Measurements from ENCODE around the gene KMT5B. TPM values are rescaled to one million over a fixed set of nuclear protein-coding genes. Genes with fewer than 3 reads are reported as not detected.
A peak's percentile ranks its signal among the peaks of the same experiment; 100 is the strongest.

KMT5B gene
- total and polyA plus RNA-seq, 2 of the 13 experiments (the other 11 are each of a cell fraction or from before 2014, with no cell fraction given): 17.6 to 23.7 TPM

- WGBS (ENCODE audit: low lambda C conversion rate): 98% methylated on average over 2 of the region's 2 CpGs
- FAIRE-seq: no peak
These were observed 33.2 kb downstream of the KMT5B start for GRCh38 chr11:68179847-68180246.

More at GRCh38 chr11:68179847-68180246, 33.2 kb downstream of the KMT5B start:
- no peaks in the 10 kb centered on the region for H3K27me3 ChIP-seq (ENCODE audit: control insufficient read depth in 1 of 2, insufficient read depth in 2 of 2, low read length in 2 of 2)
- intact Hi-C loops (cut with micrococcal nuclease; ENCODE audit: unreplicated experiment): no loop called here
- POLR2A ChIA-PET: no interaction called here
- TF ChIP-seq MAFF (IDR thresholded peaks at IDR 0.05; ENCODE audit: low read depth, low read length): peak; percentile 91
- no peak for TF ChIP-seq CREBL2 (CRISPR knock-in tag; IDR thresholded peaks at IDR 0.05; ENCODE audit: borderline replicate concordance)
- no peak for TF ChIP-seq MZF1 (CRISPR knock-in tag; IDR thresholded peaks at IDR 0.05; ENCODE audit: borderline replicate concordance)
- TF ChIP-seq MAFK (conservative IDR thresholded peaks at IDR 0.05 in 1 of 2, IDR thresholded peaks at IDR 0.05 in 1 of 2; ENCODE audit: low read length in 2 of 2): peak; percentile 84 to 94
- TF ChIP-seq ARID3A (IDR thresholded peaks at IDR 0.05; ENCODE audit: low read depth, low read length): no peak
- TF ChIP-seq FUBP1 (CRISPR knock-in tag; IDR thresholded peaks at IDR 0.05; ENCODE audit: borderline replicate concordance): no peak
- TF ChIP-seq HHEX (CRISPR knock-in tag; IDR thresholded peaks at IDR 0.05): no peak
- TF ChIP-seq ATF4 (CRISPR knock-in tag; IDR thresholded peaks at IDR 0.05): no peak
- H2AFZ ChIP-seq (ENCODE audit: low read length): no peak overlapping the region
- peaks cover 1% of the 10 kb centered on the region for H3K79me2 ChIP-seq (ENCODE audit: insufficient read depth, low read length)
- in situ Hi-C loops (cut with HindIII; ENCODE audit: extremely low pct_ligation_motif_present, low pct_unique_long_range_greater_than_20kb): no loop called here
- H3K36me3 ChIP-seq (replicated peaks in 1 of 2; ENCODE audit: control insufficient read depth in 1 of 2, insufficient read depth in 2 of 2, low read length in 2 of 2): peaks cover 10 to 45% of the 10 kb centered on the region in 2 experiments
- BruUV-seq (replicated peaks): no TSS peak
- DNase-seq (ENCODE audit: low spot score): no peak
- no peaks in the 10 kb centered on the region for H3K4me1 ChIP-seq (ENCODE audit: insufficient read depth, low read length)
- no peaks in the 10 kb centered on the region for H4K20me1 ChIP-seq (ENCODE audit: insufficient read depth, low read length)
- no peaks in the 10 kb centered on the region for H3K9me3 ChIP-seq (ENCODE audit: low read length)
- ATAC-seq: no peak
- no peak overlapping the region for H3K27ac ChIP-seq (ENCODE audit: extremely low read length, insufficient read depth, low read length)
- no peak overlapping the region for H3K9ac ChIP-seq (ENCODE audit: insufficient read depth, low read depth, low read length)
- CTCF ChIA-PET (ENCODE audit: low intra/inter-chr PET ratio, low total read pairs): no interaction called here
- H3K4me3 ChIP-seq (replicated peaks in 1 of 3; ENCODE audit: insufficient read depth in 1 of 3, low read depth in 2 of 3, low read length in 3 of 3): no peak overlapping the region
- H3K4me2 ChIP-seq (ENCODE audit: low read depth, low read length): no peak overlapping the region

All from HepG2 (cell line).